ENCODE measurements around the gene PRMT6.

The PRMT6 gene

GRCh38 chr1:107095647-107096046 is 39.2 kb downstream of the PRMT6 start:
- DNase-seq (ENCODE audit: low spot score), result no peak

DNA sequence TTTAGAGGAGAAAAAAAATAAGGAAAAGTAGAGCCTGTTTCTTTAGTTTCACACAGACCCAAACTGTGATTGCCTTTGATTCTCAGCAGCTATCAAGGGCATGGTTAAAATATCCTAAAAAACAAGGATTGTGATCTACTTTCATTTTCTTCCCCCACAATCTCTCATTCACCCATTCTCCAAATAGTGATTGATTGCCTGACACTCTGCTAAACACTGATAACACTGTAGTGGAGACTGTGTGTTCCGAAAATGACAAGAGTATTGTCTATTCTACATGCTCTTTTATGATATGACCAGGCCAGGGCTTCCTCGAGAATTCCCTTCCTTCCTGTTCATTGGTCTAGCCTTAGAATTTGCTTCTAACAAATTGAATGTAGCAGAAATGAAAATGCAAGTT is 40.2 kb downstream of the PRMT6 start:
- DNase-seq (ENCODE audit: low spot score), result no peak

DNA sequence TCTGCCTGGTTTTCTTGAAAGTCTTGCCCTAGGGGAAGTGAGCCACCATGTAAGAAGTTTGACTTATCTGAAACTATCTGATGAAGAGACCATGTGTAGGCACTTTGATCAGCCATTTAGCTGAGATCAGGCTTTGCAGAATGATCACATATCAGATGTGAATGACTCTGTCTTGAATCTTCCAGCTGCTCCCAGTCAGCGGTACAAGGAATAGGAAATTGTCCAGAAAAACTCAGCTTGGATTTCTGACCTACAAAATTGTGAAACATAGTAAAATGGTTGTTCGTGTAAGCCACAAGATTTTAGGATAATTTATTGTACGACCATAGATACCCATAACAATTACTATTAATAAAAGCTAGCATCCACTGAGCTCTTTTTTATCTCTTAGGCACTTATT is 42.5 kb downstream of the PRMT6 start:
- DNase-seq (ENCODE audit: low spot score), result no peak

DNA sequence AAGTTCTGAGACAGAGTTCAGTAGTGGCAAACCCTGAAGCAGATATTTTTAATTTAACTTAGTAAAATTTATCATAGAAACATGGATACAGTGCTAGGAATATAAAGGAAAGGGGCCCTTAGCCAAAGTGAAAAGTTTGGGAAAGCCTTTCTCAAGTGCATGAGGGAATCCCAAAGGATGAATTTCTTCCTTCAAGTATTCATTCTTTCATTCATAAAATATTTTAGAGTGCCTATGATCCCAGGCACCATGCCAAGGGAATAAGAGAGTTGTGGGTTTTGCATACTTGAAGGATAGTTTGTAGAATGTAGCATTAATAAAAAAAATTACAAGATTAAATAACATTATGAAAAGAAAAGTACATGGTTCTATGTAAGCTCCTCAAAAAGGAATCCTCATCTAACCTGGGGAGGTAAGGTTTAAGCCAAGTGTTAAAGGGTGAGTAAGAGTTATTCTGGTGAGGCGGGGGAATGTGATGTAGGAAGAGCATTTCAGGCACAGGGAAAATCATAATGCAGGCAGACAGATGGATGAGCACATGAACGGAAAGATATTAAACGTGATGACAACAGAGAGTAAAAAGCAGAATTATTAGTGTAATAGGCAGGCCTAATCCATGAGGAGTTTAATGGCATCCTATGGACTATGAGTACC is 44.0 kb downstream of the PRMT6 start:
- DNase-seq (ENCODE audit: low spot score), result no peak

GRCh38 chr1:107105914-107106313 is 49.4 kb downstream of the PRMT6 start:
- DNase-seq (ENCODE audit: low spot score), result no peak

Data from AG08395 (cell line).